Fibroblast of skin of back (primary cell): ENCODE measurements around the gene KRTAP10-10. TPM values are rescaled to one million over a fixed set of nuclear protein-coding genes. Genes with fewer than 3 reads are reported as not detected.
"Not testable (repeated sequence)": the region's sequence is repeated elsewhere in the genome, so short reads cannot be mapped to it uniquely, and the experiment has no call there.

Source experiments
- DNase-seq: peaks from one replicate; pipeline ENCODE4 v3.0.0-alpha.2; 2013
- polyA plus RNA-seq, 2 experiments: library from polyadenylated mRNA; unstranded; fragments of 120-200 nt; gene quantifications; one replicate each; pipeline ENCODE4 v1.2.1, GENCODE V29; 2013; ENCODE audit not compliant: insufficient read length in 2 of 2

KRTAP10-10 gene, protein sequence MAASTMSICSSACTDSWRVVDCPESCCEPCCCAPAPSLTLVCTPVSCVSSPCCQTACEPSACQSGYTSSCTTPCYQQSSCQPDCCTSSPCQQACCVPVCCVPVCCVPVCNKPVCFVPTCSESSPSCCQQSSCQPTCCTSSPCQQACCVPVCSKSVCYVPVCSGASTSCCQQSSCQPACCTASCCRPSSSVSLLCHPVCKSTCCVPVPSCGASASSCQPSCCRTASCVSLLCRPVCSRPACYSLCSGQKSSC
- not detected for polyA plus RNA-seq (2013, experiment 1 of 2; ENCODE audit: insufficient read length)
- not detected for polyA plus RNA-seq (2013, experiment 2 of 2; ENCODE audit: insufficient read length)

- no peak for DNase-seq
Observed at GRCh38 chr21:44637018-44637850, at the start of gene KRTAP10-10. TSS of gene KRTAP10-10 (plus strand) at chr21:44637356. CDS start at chr21:44637418, 62 bp downstream.

DNA sequence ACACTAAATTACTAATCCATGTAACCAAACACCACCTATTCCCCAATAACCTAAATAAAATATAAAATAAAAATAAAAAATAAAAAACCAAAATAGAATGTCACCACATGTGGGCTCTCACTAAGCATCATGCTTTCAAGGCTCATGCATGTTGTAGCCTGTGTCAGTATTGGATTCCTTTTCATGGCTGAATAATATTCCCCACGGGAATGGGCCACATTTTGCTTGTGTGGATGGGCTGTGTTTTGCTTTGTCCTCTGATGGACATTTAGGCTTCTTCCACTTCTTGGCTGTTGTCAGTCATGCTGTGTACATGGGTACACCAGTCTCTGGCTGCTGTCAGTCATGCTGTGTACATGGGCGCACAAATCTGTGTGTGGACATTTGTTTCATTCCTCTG lies 48.1 kb upstream of the KRTAP10-10 start:
- no peak for DNase-seq

DNA sequence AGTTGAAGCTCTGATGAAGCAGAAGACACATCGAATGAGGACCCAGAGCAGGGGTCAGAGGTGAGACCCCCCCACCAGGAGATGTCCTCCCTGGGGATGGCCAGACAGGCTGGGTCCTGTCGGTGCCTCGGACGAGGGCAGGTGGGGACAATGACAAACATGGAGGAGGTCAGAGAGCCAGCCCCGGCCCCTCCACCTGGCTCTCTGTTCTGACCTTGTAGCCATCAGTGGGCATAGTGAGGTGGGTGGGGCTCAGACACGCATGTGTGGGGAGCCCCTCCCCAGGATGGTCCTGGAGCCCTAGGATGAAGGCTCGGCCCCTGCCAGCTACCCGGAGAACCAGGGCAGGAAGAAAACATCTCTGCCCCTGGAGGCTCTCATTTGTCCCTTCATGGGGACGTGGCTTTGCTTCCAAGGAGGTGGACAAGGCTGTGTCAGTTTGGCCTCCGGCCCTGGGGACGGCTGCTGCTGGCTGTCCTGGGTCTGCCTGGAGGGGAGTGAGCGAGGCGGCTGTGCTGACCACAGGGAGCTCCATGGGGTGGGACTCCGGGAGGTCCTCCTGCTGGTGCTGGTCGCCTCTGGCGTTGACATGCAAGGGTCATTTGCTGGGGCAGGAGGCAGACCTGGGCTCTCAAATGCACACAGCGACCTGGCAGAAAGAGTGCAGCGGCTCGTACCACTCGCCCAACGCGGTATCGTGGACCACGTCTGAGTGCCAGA lies 47.4 kb upstream of the KRTAP10-10 start:
- no peak for DNase-seq

DNA sequence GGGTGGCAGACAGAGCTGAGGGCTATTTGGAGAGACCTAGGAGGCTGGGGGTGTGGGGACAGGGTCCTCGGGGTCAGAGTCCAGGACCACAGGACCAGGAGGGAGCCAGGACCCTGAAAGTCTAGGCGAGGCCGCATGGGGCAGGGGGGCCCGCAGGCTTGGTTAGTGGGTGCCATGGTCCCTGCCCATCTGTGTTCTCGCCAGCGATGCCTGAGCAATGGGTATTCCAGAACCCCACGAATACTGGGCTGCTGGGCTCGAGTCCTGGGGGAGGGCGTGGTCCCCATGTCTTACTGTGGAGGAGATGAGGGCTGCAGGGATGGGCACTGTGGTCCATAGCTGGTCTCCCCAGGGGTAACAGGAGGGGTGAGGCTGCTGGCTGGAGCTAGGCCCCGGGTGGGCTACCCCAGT lies 46.8 kb upstream of the KRTAP10-10 start:
- no peak for DNase-seq

- DNase-seq = not testable (repeated sequence)
Observed at GRCh38 chr21:44590897-44591800, 46.0 kb upstream of the KRTAP10-10 start.

DNA sequence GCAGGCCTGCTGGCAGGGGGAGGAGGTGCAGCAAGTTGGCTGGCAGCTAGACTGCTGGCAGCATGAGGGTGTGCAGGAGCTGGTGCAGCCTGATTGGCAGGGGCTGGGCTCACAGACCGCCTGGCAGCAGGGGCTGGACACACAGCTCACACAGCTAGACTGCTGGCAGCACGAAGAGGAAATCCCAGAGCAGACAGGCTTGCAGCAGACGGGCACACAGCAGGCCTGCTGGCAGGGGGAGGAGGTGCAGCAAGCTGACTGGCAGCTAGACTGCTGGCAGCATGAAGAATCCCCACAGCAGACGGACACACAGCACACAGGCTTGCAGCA lies 45.4 kb upstream of the KRTAP10-10 start:
- DNase-seq = not testable (repeated sequence)

DNA sequence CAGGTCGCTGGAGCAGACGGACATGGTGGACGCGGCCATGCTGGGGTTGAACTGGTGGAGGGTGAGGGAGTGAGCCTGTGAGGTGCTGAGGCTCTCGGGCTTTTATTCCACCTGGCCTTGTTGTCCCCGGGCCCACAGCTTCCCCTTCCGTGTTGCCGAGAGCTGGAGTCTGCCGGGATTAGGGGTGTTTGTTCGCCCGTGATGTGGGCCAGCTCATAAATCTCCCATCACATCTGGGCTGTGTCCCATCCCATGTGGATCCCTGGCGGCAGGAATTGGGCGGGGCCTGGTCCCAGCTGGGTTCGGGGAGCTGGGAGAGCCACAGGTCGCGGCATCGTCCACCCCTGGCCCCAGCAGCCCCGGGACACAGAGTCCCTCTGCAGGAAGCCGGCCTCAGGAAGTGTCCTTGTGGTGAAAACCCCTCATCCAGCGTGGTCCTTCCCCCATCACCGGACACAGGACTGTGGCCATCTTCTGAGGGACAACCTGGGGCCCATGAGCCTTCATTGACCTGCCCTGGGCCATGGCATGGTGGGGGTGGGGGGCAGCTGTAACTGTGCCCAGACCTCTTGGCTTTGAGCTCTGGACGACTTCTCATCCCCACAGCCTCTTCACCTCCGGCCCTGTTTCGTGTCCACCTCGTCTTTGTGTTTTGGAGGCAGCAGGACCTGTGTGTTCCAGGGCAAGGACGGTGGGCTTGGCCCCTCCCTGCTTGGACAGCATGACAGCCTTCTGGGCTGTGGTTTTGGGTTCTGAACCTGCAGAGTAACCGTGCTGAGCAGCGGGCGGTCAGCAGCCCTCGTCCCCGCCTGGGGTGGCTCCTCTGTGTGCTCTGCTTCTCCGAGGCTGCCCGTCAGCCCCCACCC lies 44.5 kb upstream of the KRTAP10-10 start, which contains the start of gene KRTAP10-6:
Gene KRTAP10-6, minus strand, starts transcription at position 60 of the 866 bp plus-strand sequence. Its CDS starts 21 bp downstream, at position 39.
- DNase-seq = no peak

- no peak for DNase-seq
Observed at GRCh38 chr21:44593598-44594405, 43.4 kb upstream of the KRTAP10-10 start.

DNA sequence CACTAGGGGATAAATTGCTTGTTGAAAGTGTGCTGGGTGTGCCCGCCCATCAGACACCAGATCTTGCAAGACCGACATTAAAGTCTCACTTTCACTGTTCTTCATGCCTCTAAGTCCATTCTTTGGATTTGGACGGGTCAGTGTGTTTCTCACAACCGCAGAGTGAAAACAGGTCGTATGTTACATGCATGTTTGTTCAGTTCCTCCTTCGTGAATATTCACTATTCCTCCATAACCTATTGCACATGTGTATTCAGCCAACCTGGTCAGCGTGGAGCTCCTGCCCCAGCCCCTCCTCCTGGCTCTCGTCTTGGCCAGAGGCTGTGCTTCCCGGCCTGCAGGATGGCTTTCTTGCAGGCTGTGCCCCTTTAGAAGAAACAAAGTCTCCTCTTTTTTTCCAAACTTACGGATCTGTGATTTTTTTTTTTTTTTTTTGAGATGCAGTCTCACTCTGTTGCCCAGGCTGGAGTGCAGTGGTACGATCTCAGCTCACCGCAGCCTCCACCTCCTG lies 42.7 kb upstream of the KRTAP10-10 start:
- no peak for DNase-seq

GRCh38 chr21:44595524-44595923 lies 41.6 kb upstream of the KRTAP10-10 start:
- DNase-seq = no peak

- no peak for DNase-seq
Observed at GRCh38 chr21:44596068-44596725, 41.0 kb upstream of the KRTAP10-10 start.

DNA sequence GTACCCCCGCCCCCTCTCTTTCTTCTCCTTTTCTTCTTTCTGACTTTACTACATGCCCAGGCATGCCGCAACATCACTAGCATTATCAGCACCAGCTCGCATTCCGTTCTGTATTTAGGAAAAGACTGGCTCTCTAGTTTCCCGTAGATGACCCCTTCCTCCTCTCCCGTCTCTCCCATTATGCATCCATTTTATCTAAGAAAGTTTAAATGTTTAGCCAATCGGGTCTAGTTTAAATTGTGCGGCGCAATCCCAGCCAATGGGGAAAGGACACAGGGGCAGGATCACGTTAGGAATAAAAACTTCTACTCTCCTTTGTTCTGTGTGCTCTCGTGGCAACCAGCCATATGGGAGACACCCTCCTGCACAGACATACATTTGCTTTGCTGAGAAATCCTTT lies 39.1 kb upstream of the KRTAP10-10 start:
- no peak for DNase-seq

- DNase-seq = no peak
Observed at GRCh38 chr21:44599264-44600029, 37.7 kb upstream of the KRTAP10-10 start.

- not testable (repeated sequence) for DNase-seq
Observed at GRCh38 chr21:44600118-44600978, 36.8 kb upstream of the KRTAP10-10 start, which contains the start of gene KRTAP10-7. TSS of gene KRTAP10-7 (plus strand) at chr21:44600597. CDS start at chr21:44600622, 25 bp downstream.

- not testable (repeated sequence) for DNase-seq
Observed at GRCh38 chr21:44601091-44601490, 36.1 kb upstream of the KRTAP10-10 start.

DNA sequence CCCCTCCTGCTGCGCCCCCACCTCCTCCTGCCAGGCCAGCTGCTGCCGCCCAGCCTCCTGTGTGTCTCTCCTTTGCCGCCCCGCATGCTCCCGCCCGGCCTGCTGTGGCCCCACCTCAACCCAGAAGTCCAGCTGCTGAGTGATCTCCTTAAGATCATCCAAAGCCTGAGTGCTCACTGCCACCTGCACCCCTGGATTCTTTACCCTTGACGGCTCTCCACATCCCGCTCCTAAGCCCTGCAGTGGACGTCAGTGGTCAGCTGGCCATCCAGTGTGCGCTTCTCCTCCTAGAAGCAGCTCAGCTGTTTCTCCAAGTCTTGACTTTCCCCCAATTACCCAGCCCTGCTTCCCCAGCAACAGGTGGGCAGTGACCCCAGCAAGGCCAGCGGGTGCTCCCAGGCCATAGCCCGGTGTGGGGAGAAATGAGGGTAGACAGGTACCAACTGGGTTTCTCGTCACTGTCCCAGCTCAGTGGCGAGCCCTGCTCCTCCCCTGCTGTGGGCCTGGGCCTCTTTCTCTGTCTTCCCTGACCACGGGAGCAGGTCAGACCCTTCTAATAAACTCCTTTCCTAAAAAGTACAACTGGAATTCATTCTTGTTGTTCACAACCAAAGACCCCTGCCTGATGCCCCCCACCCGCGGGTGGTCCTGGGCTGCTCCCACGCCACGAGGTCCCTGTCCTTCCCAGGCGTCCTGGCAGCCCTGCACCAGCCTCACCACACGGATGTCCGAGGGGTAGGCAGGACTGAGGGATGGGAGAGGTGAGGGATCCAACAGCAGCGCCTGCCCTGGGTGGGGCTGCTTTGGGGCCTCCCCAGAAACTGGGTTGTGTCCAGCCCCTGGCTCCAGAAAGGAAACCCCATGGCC lies 35.3 kb upstream of the KRTAP10-10 start:
- no peak for DNase-seq
